K562 (cell line): ENCODE measurements around the gene EVC. TPM values are rescaled to one million over a fixed set of nuclear protein-coding genes. Genes with fewer than 3 reads are reported as not detected.

ENCODE experiments used
- ATAC-seq: fragments of 200-7000 bp; cut with Tn5 transposase; 3 replicates; pipeline ENCODE4 v1.9.1; 2020; ENCODE audit warnings: moderate library complexity
- BruUV-seq: library from RNA; stranded (reverse); fragments of 400-500 nt; replicated peaks from 2 replicates; lab custom pipeline; 2021; lab: Mats Ljungman, UMichigan
- CTCF ChIA-PET: fragments of 300-600 bp; formaldehyde crosslinking; extraction: SDS; loops from one replicate; lab custom pipeline; 2021; ENCODE audit warnings: low intra/inter-chr PET ratio; lab: Yijun Ruan, JAX
- POLR2A ChIA-PET: fragments of 300-600, 350-650 bp; sonication (Branson Sonifier 250); formaldehyde crosslinking; extraction: SDS; loops from one replicate; lab custom pipeline; 2021; ENCODE audit warnings: antibody characterized with exemption, inconsistent platforms; lab: Yijun Ruan, JAX
- DNase-seq, 4 experiments: peaks; one replicate each; pipeline versions ENCODE4 v3.0.0 to v3.0.0-alpha.2; 2011 to 2018; ENCODE audit warnings: low spot score in 3 of 4, mixed read lengths in 3 of 4; ENCODE audit errors: extremely low read depth in 1 of 4
- FAIRE-seq: peaks from 2 replicates; lab custom pipeline; 2011; peaks lifted over from hg19 to GRCh38; lab: Jason Lieb, UNC
- H2AFZ ChIP-seq: 2 replicates; pipeline ENCODE4 v1.6.0; 2011; ENCODE audit warnings: low read depth, low read length, control low read depth, inconsistent platforms
- H3K27ac ChIP-seq: fragments of 200-600 bp; 3 replicates; pipeline ENCODE4 v1.8.0; 2011; ENCODE audit warnings: low read depth, mild to moderate bottlenecking, control low read depth, inconsistent platforms, low read length, moderate library complexity, mixed read lengths; ENCODE audit errors: extremely low read depth
- H3K27me3 ChIP-seq, 2 experiments: fragments of 300-600 bp in 1 of 2; 2 replicates in 1 of 2; 3 replicates in 1 of 2; pipeline versions ENCODE4 v1.6.0 to v1.8.0; 2011; ENCODE audit warnings: inconsistent platforms in 2 of 2, low read length in 2 of 2, mild to moderate bottlenecking in 1 of 2, mixed read lengths in 1 of 2, moderate library complexity in 1 of 2; ENCODE audit not compliant: control insufficient read depth in 2 of 2, insufficient read depth in 2 of 2
- H3K36me3 ChIP-seq: fragments of 300-600 bp; 3 replicates; pipeline ENCODE4 v1.8.0; 2011; ENCODE audit warnings: mild to moderate bottlenecking, low read length, inconsistent platforms; ENCODE audit not compliant: control insufficient read depth, insufficient read depth
- H3K4me1 ChIP-seq, 2 experiments: fragments of 200-600 bp in 1 of 2; replicated peaks in 1 of 2; 2 replicates in 1 of 2; 3 replicates in 1 of 2; pipeline versions ENCODE4 v1.5.1 to v1.8.0; 2011; ENCODE audit warnings: inconsistent platforms in 2 of 2, low read length in 2 of 2, mild to moderate bottlenecking in 1 of 2, mixed read lengths in 1 of 2, moderate library complexity in 1 of 2; ENCODE audit not compliant: control insufficient read depth in 2 of 2, insufficient read depth in 2 of 2
- H3K4me2 ChIP-seq: 2 replicates; pipeline ENCODE4 v1.6.1; 2011; ENCODE audit warnings: low read length, control low read depth, inconsistent platforms, mixed read lengths; ENCODE audit not compliant: insufficient read depth
- H3K4me3 ChIP-seq: fragments of 200-600 bp; sonication (generic), shearing (Covaris generic); 2 replicates; pipeline ENCODE4 v1.5.1; 2016; ENCODE audit warnings: control low read depth, inconsistent platforms
- H3K79me2 ChIP-seq: fragments of 200-600 bp; 3 replicates; pipeline ENCODE4 v1.8.0; 2011; ENCODE audit warnings: low read length, inconsistent platforms; ENCODE audit not compliant: control insufficient read depth, insufficient read depth
- H3K9ac ChIP-seq, 2 experiments: 2 replicates each; pipeline versions ENCODE4 v1.6.0 to v1.6.1; 2011; ENCODE audit warnings: low read depth in 2 of 2, low read length in 2 of 2, control low read depth in 1 of 2, inconsistent platforms in 1 of 2, mild to moderate bottlenecking in 1 of 2, mixed read lengths in 1 of 2; ENCODE audit not compliant: insufficient read depth in 1 of 2
- H3K9me1 ChIP-seq: one replicate; pipeline ENCODE4 v1.6.0; 2011; ENCODE audit warnings: inconsistent platforms, mild to moderate bottlenecking, low read length, moderate library complexity; ENCODE audit not compliant: control insufficient read depth, insufficient read depth
- H3K9me3 ChIP-seq: replicated peaks from 2 replicates; pipeline ENCODE4 v1.5.1; 2011; ENCODE audit warnings: low read depth, low read length, inconsistent platforms; ENCODE audit not compliant: control insufficient read depth, insufficient read depth
- H4K20me1 ChIP-seq: replicated peaks from 2 replicates; pipeline ENCODE4 v1.6.1; 2011; ENCODE audit warnings: low read length, inconsistent platforms, mixed read lengths; ENCODE audit not compliant: control insufficient read depth, insufficient read depth
- BRCA1 ChIP-seq, 2 experiments: fragments of 450-650 bp in 1 of 2; sonication (generic) in 1 of 2; formaldehyde crosslinking in 1 of 2; IDR thresholded peaks; 2 replicates each; pipeline versions ENCODE4 v1.5.0 to v1.6.1; 2017 to 2020; ENCODE audit warnings: mild to moderate bottlenecking in 1 of 2, missing genetic modification reagents in 1 of 2
- EHMT2 ChIP-seq: fragments of 450-650 bp; IDR thresholded peaks from 2 replicates; pipeline ENCODE4 v1.6.1; 2018; ENCODE audit warnings: antibody characterized with exemption
- ETS1 ChIP-seq: conservative IDR thresholded peaks from 2 replicates; pipeline ENCODE4 v1.6.1; 2011; ENCODE audit warnings: low read depth, mild to moderate bottlenecking, low read length; ENCODE audit not compliant: control insufficient read depth
- HNRNPK ChIP-seq: fragments of 200-400 bp; formaldehyde crosslinking; IDR thresholded peaks from one replicate; pipeline ENCODE4 v1.6.1; 2018; ENCODE audit warnings: mild to moderate bottlenecking, low read depth, low read length; ENCODE audit not compliant: poor library complexity, severe bottlenecking
- KAT8 ChIP-seq: fragments of 450-650 bp; IDR thresholded peaks from 2 replicates; pipeline ENCODE4 v1.6.1; 2016; ENCODE audit warnings: low read depth, mild to moderate bottlenecking
- MIER1 ChIP-seq: fragments of 450-650 bp; IDR thresholded peaks from 2 replicates; pipeline ENCODE4 v1.6.1; 2016; ENCODE audit warnings: antibody characterized with exemption, mild to moderate bottlenecking, low read depth
- NR1H2 ChIP-seq: sonication (generic); formaldehyde crosslinking; IDR thresholded peaks from 2 replicates; pipeline ENCODE4 v1.4.0; 2020; ENCODE audit warnings: mild to moderate bottlenecking, missing genetic modification reagents
- NR2C1 ChIP-seq, 2 experiments: fragments of 450-650 bp; IDR thresholded peaks; 2 replicates each; pipeline ENCODE4 v1.6.1; 2017; ENCODE audit warnings: mild to moderate bottlenecking in 2 of 2, antibody characterized with exemption in 1 of 2, inconsistent platforms in 1 of 2, missing compliant biosample characterization in 1 of 2, missing genetic modification characterization in 1 of 2
- PHB ChIP-seq: fragments of 250-450 bp; sonication (Bioruptor Pico); IDR thresholded peaks from 2 replicates; pipeline ENCODE4 v1.5.0; 2021
- SMAD4 ChIP-seq: fragments of 250-450 bp; sonication (Bioruptor Pico); conservative IDR thresholded peaks from 2 replicates; pipeline ENCODE4 v1.8.0; 2021; ENCODE audit warnings: inconsistent platforms, mild to moderate bottlenecking, moderate library complexity
- SUPT5H ChIP-seq: fragments of 450-650 bp; IDR thresholded peaks from 2 replicates; pipeline ENCODE4 v1.6.1; 2016
- TAF1 ChIP-seq: IDR thresholded peaks from 2 replicates; pipeline ENCODE4 v1.6.1; 2011; ENCODE audit warnings: mild to moderate bottlenecking, low read length, moderate library complexity; ENCODE audit not compliant: insufficient read depth, control insufficient read depth, severe bottlenecking; ENCODE audit errors: extremely low read depth
- TOE1 ChIP-seq, 2 experiments: fragments of 450-650 bp in 1 of 2; sonication (generic) in 1 of 2; formaldehyde crosslinking in 1 of 2; IDR thresholded peaks; 2 replicates each; pipeline versions ENCODE4 v1.7.1 to v1.8.0; 2016 to 2022; ENCODE audit warnings: borderline replicate concordance in 2 of 2, mild to moderate bottlenecking in 2 of 2, antibody characterized with exemption in 1 of 2, inconsistent platforms in 1 of 2, low read depth in 1 of 2, missing genetic modification reagents in 1 of 2, moderate library complexity in 1 of 2
- ZNF583 ChIP-seq: fragments of 250-450 bp; sonication (Bioruptor Pico); IDR thresholded peaks from 2 replicates; pipeline ENCODE4 v1.4.0; 2020
- WGBS: fragments of 100-300 bp; shearing (Covaris generic); methylation state at CpG from one replicate; pipeline ENCODE4 v1.1.6; 2016; ENCODE audit warnings: low coverage, mixed read lengths; ENCODE audit not compliant: insufficient coverage; ENCODE audit errors: missing lambda C conversion rate; 5-methylcytosine and 5-hydroxymethylcytosine counted together
- in situ Hi-C: fragments of 300-500 bp; cut with MboI; formaldehyde crosslinking; loops from 4 replicates; pipeline ENCODE4 v1.15.0; 2018; ENCODE audit warnings: inconsistent platforms, mixed read lengths
- intact Hi-C: fragments of 100-400 bp; cut with micrococcal nuclease; formaldehyde crosslinking; loops from 2 replicates; pipeline ENCODE4 v1.14.2; 2022
- polyA plus RNA-seq, 8 experiments: library from polyadenylated mRNA; depleted of rRNA in 4 of 8; stranded (reverse) in 5 of 8; unstranded in 3 of 8; fragments of >200 nt; fragmentation: Nextera tagmentation in 2 of 8; fragmentation: Illumina TruSeq in 1 of 8; extraction: Ambion mirVana in 2 of 8; extraction: Trizol in 1 of 8; gene quantifications; 2 replicates each; pipeline versions ENCODE4 v1.2.1 to v1.2.3, GENCODE V29; 2011 to 2014; ENCODE audit warnings: inconsistent platforms in 1 of 8, missing spikeins in 1 of 8
- total RNA-seq, 7 experiments: library from RNA; depleted of rRNA in 6 of 7; stranded (reverse); fragments of >200 nt in 6 of 7; fragmentation: Illumina TruSeq in 2 of 7; extraction: Trizol in 2 of 7; gene quantifications; 2 replicates each; pipeline versions ENCODE4 v1.2.1 to v1.2.3, GENCODE V29; 2011 to 2021; ENCODE audit warnings: low replicate concordance in 1 of 7

The EVC gene
- total and polyA plus RNA-seq, 9 of the 15 experiments (the other 6 are each of a cell fraction or from before 2014, with no cell fraction given), result 0.03 to 3.2 (median 1.1) TPM

- BruUV-seq, result no TSS peak
Observed at GRCh38 chr4:5781691-5782090, 70.7 kb downstream of the EVC start.

More at GRCh38 chr4:5781691-5782090, 70.7 kb downstream of the EVC start:
- intact Hi-C loops (no loop called here), in situ Hi-C loops (no loop called here)
- Histone ChIP-seq H3K36me3 (no peaks in the 10 kb centered on the region), H3K27ac (no peak overlapping the region), H3K4me3 (no peak overlapping the region), H2AFZ (no peak overlapping the region), H3K9me1 (no peaks in the 10 kb centered on the region), H3K4me1 (no peaks in the 10 kb centered on the region), H3K27me3 (no peaks in the 10 kb centered on the region; a peak in 1 of 5 replicates), H3K9ac (no peak overlapping the region), H3K9me3 (no peaks in the 10 kb centered on the region), H4K20me1 (no peaks in the 10 kb centered on the region), H3K79me2 (no peaks in the 10 kb centered on the region), H3K4me2 (no peak overlapping the region)
- no peak for ATAC-seq
- TF ChIP-seq EHMT2 (no peak), NR2C1 (IDR thresholded peaks at IDR 0.05) (no peak), NR2C1 (tag; IDR thresholded peaks at IDR 0.05) (no peak), BRCA1 (IDR thresholded peaks at IDR 0.05) (no peak), BRCA1 (CRISPR knock-in tag; IDR thresholded peaks at IDR 0.05) (no peak), KAT8 (no peak), SMAD4 (no peak), HNRNPK (no peak), MIER1 (no peak), ETS1 (no peak), TOE1 (IDR thresholded peaks at IDR 0.05; ENCODE audit: borderline replicate concordance) (no peak), TOE1 (CRISPR knock-in tag; IDR thresholded peaks at IDR 0.05; ENCODE audit: borderline replicate concordance, low read depth) (no peak), SUPT5H (no peak), PHB (CRISPR knock-in tag) (no peak), NR1H2 (CRISPR knock-in tag) (no peak), ZNF583 (no peak), TAF1 (no peak)
- 18% methylated on average over 3 of the region's 3 CpGs for whole genome bisulfite sequencing
- DNase-seq, result no peak
- POLR2A ChIA-PET, result interaction anchor here (0.6 to 1.2 kb wide), 2 partner anchors 24 to 26 kb away, joined by 4 read pairs; no protein-coding TSS in a partner anchor
- CTCF ChIA-PET, result no interaction called here
- FAIRE-seq, result no peak
